IMR-90 (cell line): ENCODE measurements around the gene SEH1L. TPM values are rescaled to one million over a fixed set of nuclear protein-coding genes. Genes with fewer than 3 reads are reported as not detected.

ENCODE experiments used
- ATAC-seq: fragments of 200-7000 bp; cut with Tn5 transposase; 2 replicates; pipeline ENCODE4 v1.9.1; 2020; ENCODE audit warnings: low read depth, mild to moderate bottlenecking, moderate library complexity
- BruUV-seq: library from RNA; stranded (reverse); fragments of 400-500 nt; replicated peaks from 2 replicates; lab custom pipeline; 2021; lab: Mats Ljungman, UMichigan
- CTCF ChIA-PET: fragments of 300-600 bp; formaldehyde crosslinking; extraction: SDS; loops from one replicate; lab custom pipeline; 2021; ENCODE audit warnings: antibody characterized with exemption; lab: Yijun Ruan, JAX
- POLR2A ChIA-PET: fragments of 300-600 bp; sonication (Branson Sonifier 250); formaldehyde crosslinking; loops from one replicate; lab custom pipeline; 2022; ENCODE audit warnings: antibody characterized with exemption; ENCODE audit not compliant: unreplicated experiment; lab: Charles Lee
- DNase-seq: peaks from one replicate; pipeline ENCODE4 v3.0.0; 2013
- H2AFZ ChIP-seq: replicated peaks from 2 replicates; pipeline ENCODE3; 2013; ENCODE audit warnings: low read length, mild to moderate bottlenecking; ENCODE audit not compliant: poor library complexity
- H2AK5ac ChIP-seq: 2 replicates; pipeline ENCODE4 v1.6.1; 2013; ENCODE audit warnings: low read depth, low read length, inconsistent platforms
- H2AK9ac ChIP-seq: replicated peaks from 2 replicates; pipeline ENCODE3; 2013; ENCODE audit warnings: mild to moderate bottlenecking, low read depth, low read length, moderate library complexity; ENCODE audit not compliant: poor library complexity
- H2BK120ac ChIP-seq: 2 replicates; pipeline ENCODE4 v1.6.1; 2013; ENCODE audit warnings: low read depth, low read length, inconsistent platforms
- H2BK15ac ChIP-seq: 3 replicates; pipeline ENCODE4 v1.6.1; 2013; ENCODE audit warnings: low read depth, low read length, inconsistent platforms
- H2BK20ac ChIP-seq: 2 replicates; pipeline ENCODE4 v1.6.1; 2013; ENCODE audit warnings: low read depth, mild to moderate bottlenecking, inconsistent platforms, low read length, moderate library complexity
- H2BK5ac ChIP-seq: 2 replicates; pipeline ENCODE4 v1.6.1; 2013; ENCODE audit warnings: mild to moderate bottlenecking, low read depth, low read length, inconsistent platforms; ENCODE audit not compliant: poor library complexity, severe bottlenecking
- H3K14ac ChIP-seq: replicated peaks from 2 replicates; pipeline ENCODE4 v1.6.1; 2013; ENCODE audit warnings: low read depth, low read length, inconsistent platforms
- H3K18ac ChIP-seq: 2 replicates; pipeline ENCODE4 v1.6.1; 2013; ENCODE audit warnings: low read depth, low read length, control low read depth
- H3K23ac ChIP-seq: 2 replicates; pipeline ENCODE4 v1.6.1; 2013; ENCODE audit warnings: low read depth, low read length, inconsistent platforms
- H3K27ac ChIP-seq: 2 replicates; pipeline ENCODE4 v1.5.1; 2013; ENCODE audit warnings: mild to moderate bottlenecking, control low read depth, low read length; ENCODE audit not compliant: insufficient read depth
- H3K27me3 ChIP-seq: 2 replicates; pipeline ENCODE4 v1.6.1; 2013; ENCODE audit warnings: low read length; ENCODE audit not compliant: control insufficient read depth, insufficient read depth
- H3K36me3 ChIP-seq: 2 replicates; pipeline ENCODE4 v1.6.1; 2013; ENCODE audit warnings: low read length, mixed read lengths; ENCODE audit not compliant: control insufficient read depth, insufficient read depth
- H3K4ac ChIP-seq: 2 replicates; pipeline ENCODE4 v1.6.1; 2013; ENCODE audit warnings: low read depth, low read length, inconsistent platforms
- H3K4me1 ChIP-seq: 2 replicates; pipeline ENCODE4 v1.6.1; 2013; ENCODE audit warnings: low read length, mixed read lengths; ENCODE audit not compliant: control insufficient read depth, insufficient read depth
- H3K4me2 ChIP-seq: 2 replicates; pipeline ENCODE4 v1.6.1; 2013; ENCODE audit warnings: low read depth, mild to moderate bottlenecking, control low read depth, low read length, moderate library complexity
- H3K4me3 ChIP-seq: 2 replicates; pipeline ENCODE4 v1.5.1; 2013; ENCODE audit warnings: low read depth, mild to moderate bottlenecking, control low read depth, low read length, moderate library complexity; ENCODE audit not compliant: insufficient read depth
- H3K56ac ChIP-seq: 2 replicates; pipeline ENCODE4 v1.6.1; 2013; ENCODE audit warnings: low read length, inconsistent platforms; ENCODE audit not compliant: insufficient read depth; ENCODE audit errors: extremely low read depth
- H3K79me1 ChIP-seq, 2 experiments: 2 replicates each; pipeline ENCODE4 v1.6.1; 2013; ENCODE audit warnings: low read length in 2 of 2, inconsistent platforms in 1 of 2, low read depth in 1 of 2
- H3K9ac ChIP-seq: 2 replicates; pipeline ENCODE4 v1.6.1; 2013; ENCODE audit warnings: low read depth, low read length, control low read depth
- H3K9me1 ChIP-seq: 2 replicates; pipeline ENCODE4 v1.6.1; 2013; ENCODE audit warnings: low read length, inconsistent platforms; ENCODE audit not compliant: insufficient read depth
- H3K9me3 ChIP-seq: 2 replicates; pipeline ENCODE4 v1.6.1; 2013; ENCODE audit warnings: low read length; ENCODE audit not compliant: control insufficient read depth, insufficient read depth
- H4K20me1 ChIP-seq: 2 replicates; pipeline ENCODE4 v1.6.1; 2013; ENCODE audit warnings: low read length, inconsistent platforms; ENCODE audit not compliant: insufficient read depth
- H4K5ac ChIP-seq: 2 replicates; pipeline ENCODE4 v1.6.1; 2013; ENCODE audit warnings: mild to moderate bottlenecking, low read depth, low read length, control low read depth
- H4K8ac ChIP-seq, 2 experiments: 2 replicates each; pipeline ENCODE4 v1.6.1; 2013; ENCODE audit warnings: low read depth in 2 of 2, low read length in 2 of 2, control low read depth in 1 of 2, inconsistent platforms in 1 of 2
- H4K91ac ChIP-seq: 2 replicates; pipeline ENCODE4 v1.6.1; 2013; ENCODE audit warnings: low read depth, low read length, inconsistent platforms; ENCODE audit not compliant: insufficient read depth
- BHLHE40 ChIP-seq: fragments of 150-350 bp; IDR thresholded peaks from 2 replicates; pipeline ENCODE4 v1.6.1; 2016; ENCODE audit warnings: mild to moderate bottlenecking, low read depth, low read length
- CEBPB ChIP-seq: IDR thresholded peaks from 2 replicates; pipeline ENCODE4 v1.6.1; 2012; ENCODE audit warnings: low read depth, low read length, improper control_type of control experiment
- CHD1 ChIP-seq: IDR thresholded peaks from 2 replicates; pipeline ENCODE4 v1.6.1; 2012; ENCODE audit warnings: low read depth, low read length, improper control_type of control experiment
- FOS ChIP-seq: fragments of 150-350 bp; IDR thresholded peaks from 2 replicates; pipeline ENCODE4 v1.6.1; 2016; ENCODE audit warnings: low read depth, low read length
- MAFK ChIP-seq: IDR thresholded peaks from 2 replicates; pipeline ENCODE4 v1.6.1; 2012; ENCODE audit warnings: low read depth, low read length, improper control_type of control experiment
- MAZ ChIP-seq: IDR thresholded peaks from 2 replicates; pipeline ENCODE4 v1.6.1; 2012; ENCODE audit warnings: low read depth, mild to moderate bottlenecking, low read length, improper control_type of control experiment, moderate library complexity, borderline replicate concordance
- MXI1 ChIP-seq: IDR thresholded peaks from 2 replicates; pipeline ENCODE4 v1.6.1; 2012; ENCODE audit warnings: low read depth, mild to moderate bottlenecking, low read length, moderate library complexity, borderline replicate concordance
- NFE2L2 ChIP-seq: fragments of 150-350 bp; IDR thresholded peaks from 2 replicates; pipeline ENCODE4 v1.6.1; 2016; ENCODE audit warnings: low read depth, mild to moderate bottlenecking, low read length
- POLR2A ChIP-seq: IDR thresholded peaks from 2 replicates; pipeline ENCODE4 v1.6.1; 2012; ENCODE audit warnings: mild to moderate bottlenecking, low read depth, low read length
- RFX5 ChIP-seq: IDR thresholded peaks from 2 replicates; pipeline ENCODE4 v1.8.0; 2012; ENCODE audit warnings: low read depth, mild to moderate bottlenecking, low read length, moderate library complexity
- USF2 ChIP-seq: fragments of 150-350 bp; IDR thresholded peaks from 2 replicates; pipeline ENCODE4 v1.6.1; 2017; ENCODE audit warnings: mild to moderate bottlenecking, antibody characterized with exemption, low read length, low read depth
- WGBS, 2 experiments: methylation state at CpG; one replicate each; pipeline versions ENCODE4 v1.1.5 to v1.1.7; 2013; ENCODE audit warnings: missing lambda C conversion rate in 2 of 2; ENCODE audit not compliant: insufficient read length in 1 of 2; ENCODE audit errors: extremely low coverage in 2 of 2; 5-methylcytosine and 5-hydroxymethylcytosine counted together
- dilution Hi-C: fragments of 300-500 bp; cut with HindIII; formaldehyde crosslinking; loops from one replicate; pipeline ENCODE4 v1.14.3; 2018; ENCODE audit warnings: low sequenced_read_pairs; ENCODE audit not compliant: unreplicated experiment
- in situ Hi-C: fragments of 300-500 bp; cut with MboI; formaldehyde crosslinking; loops from 3 replicates; pipeline ENCODE4 v1.14.3; 2019; ENCODE audit warnings: low sequenced_read_pairs, inconsistent platforms, mixed read lengths
- intact Hi-C: fragments of 100-400 bp; cut with micrococcal nuclease; formaldehyde crosslinking; loops from 2 replicates; pipeline ENCODE4 v1.10.0; 2022
- polyA plus RNA-seq, 3 experiments: library from polyadenylated mRNA; depleted of rRNA; stranded (reverse); fragments of >200 nt; gene quantifications; 2 replicates each; pipeline ENCODE4 v1.2.3, GENCODE V29; 2012; ENCODE audit warnings: low replicate concordance in 1 of 3
- total RNA-seq: library from RNA; depleted of rRNA; stranded (reverse); fragments of >200 nt; gene quantifications from 2 replicates; pipeline ENCODE4 v1.2.3, GENCODE V29; 2012
- TF ChIP-seq, protein P1 (sequence below): fragments of 150-350 bp; IDR thresholded peaks from 2 replicates; pipeline ENCODE4 v1.6.1; 2016; ENCODE audit warnings: low read depth, mild to moderate bottlenecking, low read length, moderate library complexity, borderline replicate concordance

Gene SEH1L
- total and polyA plus RNA-seq, 2 of the 4 experiments (the other 2 are of a cell fraction) = 27.6 to 45.5 TPM

DNA sequence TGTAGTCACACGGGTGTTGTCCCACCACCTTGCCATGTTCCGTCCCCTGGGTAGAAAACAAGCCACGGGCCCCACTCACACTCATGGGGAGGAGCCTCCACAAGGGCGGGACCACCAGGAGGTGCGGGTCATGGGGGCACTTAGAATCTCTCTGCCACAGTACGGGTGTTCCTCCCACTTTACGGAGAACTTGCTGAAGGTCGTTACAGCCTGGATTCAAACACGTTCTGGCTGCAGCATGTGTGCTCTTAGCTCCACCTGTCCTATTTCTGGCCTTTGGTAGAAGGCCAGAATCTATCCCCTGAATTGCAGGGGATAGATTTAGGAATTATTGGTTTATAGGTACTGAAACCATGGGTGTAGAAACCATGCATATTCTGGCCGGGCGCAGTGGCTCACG is 28.5 kb downstream of the SEH1L start:
- Histone ChIP-seq H2BK15ac (no peak overlapping the region), H3K18ac (no peak overlapping the region), H4K91ac (no peak overlapping the region), H3K27me3 (no peaks in the 10 kb centered on the region), H2AK5ac (no peak overlapping the region), H3K14ac (no peak overlapping the region), H4K8ac (0 out of 4 replicates have a peak overlapping the region, but pooled peaks of 1 of the 2 experiments have one; percentile 4), H2BK20ac (no peak overlapping the region), H3K56ac (no peak overlapping the region), H2BK5ac (no peak overlapping the region), H3K9me1 (peaks cover 6% of the 10 kb centered on the region; the same call in 1 of the 2 replicates), H3K36me3 (peaks cover 32% of the 10 kb centered on the region), H3K4me2 (no peak overlapping the region), H4K5ac (no peak overlapping the region), H2AK9ac (peak overlapping the region; percentile 5), H3K9ac (no peak overlapping the region), H3K9me3 (no peaks in the 10 kb centered on the region), H3K4me1 (no peaks in the 10 kb centered on the region), H4K20me1 (no peaks in the 10 kb centered on the region), H3K27ac (no peak overlapping the region), H3K23ac (no peak overlapping the region), H2AFZ (no peak overlapping the region), H3K79me1 (peaks cover 12 to 26% of the 10 kb centered on the region in 2 experiments), H2BK120ac (no peak overlapping the region), H3K4me3 (no peak overlapping the region), H3K4ac (no peak overlapping the region)
- WGBS, 2 experiments = 100% methylated on average over 2 of the region's 12 CpGs; no CpG with 5 or more reads in 1 of the 2 experiments
- no peak for ATAC-seq
- dilution Hi-C loops (no loop called here), in situ Hi-C loops (loop anchor here (25.0 kb wide), 1 partner anchor 761 kb away; the partner anchor contains the start of genes FAM210A and RNMT), intact Hi-C loops (no loop called here)
- TF ChIP-seq RFX5 = no peak
- no peak for TF ChIP-seq CHD1
- no peak for TF ChIP-seq BHLHE40
- TF ChIP-seq POLR2A = no peak
- TF ChIP-seq CEBPB = no peak
- TF ChIP-seq MAZ = no peak
- TF ChIP-seq MAFK = no peak
- TF ChIP-seq MXI1 = no peak
- TF ChIP-seq, protein P1, sequence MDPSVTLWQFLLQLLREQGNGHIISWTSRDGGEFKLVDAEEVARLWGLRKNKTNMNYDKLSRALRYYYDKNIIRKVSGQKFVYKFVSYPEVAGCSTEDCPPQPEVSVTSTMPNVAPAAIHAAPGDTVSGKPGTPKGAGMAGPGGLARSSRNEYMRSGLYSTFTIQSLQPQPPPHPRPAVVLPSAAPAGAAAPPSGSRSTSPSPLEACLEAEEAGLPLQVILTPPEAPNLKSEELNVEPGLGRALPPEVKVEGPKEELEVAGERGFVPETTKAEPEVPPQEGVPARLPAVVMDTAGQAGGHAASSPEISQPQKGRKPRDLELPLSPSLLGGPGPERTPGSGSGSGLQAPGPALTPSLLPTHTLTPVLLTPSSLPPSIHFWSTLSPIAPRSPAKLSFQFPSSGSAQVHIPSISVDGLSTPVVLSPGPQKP = no peak
- TF ChIP-seq FOS = no peak
- no peak for TF ChIP-seq NFE2L2
- no peak for TF ChIP-seq USF2
- no TSS peak for BruUV-seq
- DNase-seq = no peak
- ChIA-PET CTCF (no interaction called here), POLR2A (no interaction called here)
